ENCODE results near the gene CDH8.

The CDH8 gene

GRCh38 chr16:62050793-62051192 lies 14.6 kb upstream of the CDH8 start:
- no peak for TF ChIP-seq CTCF (IDR thresholded peaks at IDR 0.05; ENCODE audit: control extremely low read depth, extremely low read depth, low read depth, missing control alignments)
- POLR2A ChIA-PET = no interaction called here

GRCh38 chr16:62046801-62047200 lies 10.6 kb upstream of the CDH8 start:
- no peak for DNase-seq (ENCODE audit: extremely low spot score)
- TF ChIP-seq CTCF (IDR thresholded peaks at IDR 0.05; ENCODE audit: control extremely low read depth, extremely low read depth, low read depth, missing control alignments) = no peak
- ChIA-PET CTCF (interaction anchor here (0.9 kb wide), 1 partner anchor 17 kb away, joined by 3 read pairs; no protein-coding TSS in a partner anchor), POLR2A (no interaction called here)

More at GRCh38 chr16:62050793-62051192, 14.6 kb upstream of the CDH8 start:
- CTCF ChIA-PET = interaction anchor here (1.2 kb wide), 1 partner anchor 13 kb away, joined by 3 read pairs; no protein-coding TSS in a partner anchor
- DNase-seq (ENCODE audit: extremely low spot score) = no peak

- POLR2A ChIA-PET = no interaction called here
- CTCF ChIA-PET = no interaction called here
- no peak for DNase-seq (ENCODE audit: extremely low spot score)
- TF ChIP-seq CTCF (IDR thresholded peaks at IDR 0.05; ENCODE audit: control extremely low read depth, extremely low read depth, low read depth, missing control alignments) = peak; percentile 55
Observed at GRCh38 chr16:62041401-62041800, 5.2 kb upstream of the CDH8 start.

GRCh38 chr16:62038646-62039045 lies 2.4 kb upstream of the CDH8 start:
- POLR2A ChIA-PET = no interaction called here
- no peak for DNase-seq (ENCODE audit: extremely low spot score)
- no peak for TF ChIP-seq CTCF (IDR thresholded peaks at IDR 0.05; ENCODE audit: control extremely low read depth, extremely low read depth, low read depth, missing control alignments)
- CTCF ChIA-PET = interaction anchor here (2.0 kb wide), 1 partner anchor 9 kb away, joined by 5 read pairs; no protein-coding TSS in a partner anchor

- ChIA-PET POLR2A (no interaction called here), CTCF (no interaction called here)
- no peak for TF ChIP-seq CTCF (IDR thresholded peaks at IDR 0.05; ENCODE audit: control extremely low read depth, extremely low read depth, low read depth, missing control alignments)
- DNase-seq (ENCODE audit: extremely low spot score) = no peak
Observed at GRCh38 chr16:62038225-62038624, 2.0 kb upstream of the CDH8 start.

- TF ChIP-seq CTCF (IDR thresholded peaks at IDR 0.05; ENCODE audit: control extremely low read depth, extremely low read depth, low read depth, missing control alignments) = no peak
- ChIA-PET POLR2A (no interaction called here), CTCF (no interaction called here)
- no peak for DNase-seq (ENCODE audit: extremely low spot score)
Observed at GRCh38 chr16:62036802-62037135, 531 bp upstream of the CDH8 start.

All from GM10248 (cell line).